Mesenchymal stem cell (in vitro differentiated cells and primary cell): ENCODE measurements around the gene PRSS27.

ENCODE experiments used
- DNase-seq: peaks from one replicate; pipeline ENCODE4 v3.0.0-alpha.2; 2013
- H2AFZ ChIP-seq: one replicate; pipeline ENCODE4 v1.6.1; 2013; ENCODE audit warnings: low read depth, mild to moderate bottlenecking, control low read depth, inconsistent platforms, low read length, moderate library complexity
- H2AK5ac ChIP-seq: 2 replicates; pipeline ENCODE4 v1.6.1; 2013; ENCODE audit warnings: low read length, moderate library complexity, mild to moderate bottlenecking, inconsistent platforms; ENCODE audit not compliant: severe bottlenecking
- H2BK120ac ChIP-seq: one replicate; pipeline ENCODE4 v1.6.1; 2013; ENCODE audit warnings: low read depth, mild to moderate bottlenecking, inconsistent platforms, low read length, moderate library complexity
- H2BK12ac ChIP-seq, 2 experiments: one replicate each; pipeline ENCODE4 v1.6.1; 2013; ENCODE audit warnings: inconsistent platforms in 2 of 2, low read length in 2 of 2, mild to moderate bottlenecking in 2 of 2, moderate library complexity in 2 of 2, control low read depth in 1 of 2
- H2BK15ac ChIP-seq: one replicate; pipeline ENCODE4 v1.6.1; 2013; ENCODE audit warnings: mild to moderate bottlenecking, low read depth, inconsistent platforms; ENCODE audit not compliant: poor library complexity, severe bottlenecking
- H2BK5ac ChIP-seq: 2 replicates; pipeline ENCODE4 v1.6.1; 2013; ENCODE audit warnings: low read depth, mild to moderate bottlenecking, low read length, control low read depth, inconsistent platforms; ENCODE audit not compliant: poor library complexity, severe bottlenecking
- H3K14ac ChIP-seq, 2 experiments: one replicate each; pipeline ENCODE4 v1.6.1; 2013; ENCODE audit warnings: inconsistent platforms in 2 of 2, low read length in 2 of 2, control low read depth in 1 of 2, mild to moderate bottlenecking in 1 of 2, moderate library complexity in 1 of 2
- H3K18ac ChIP-seq, 2 experiments: one replicate each; pipeline ENCODE4 v1.6.1; 2013; ENCODE audit warnings: inconsistent platforms in 2 of 2, low read length in 2 of 2, control low read depth in 1 of 2, low read depth in 1 of 2, mild to moderate bottlenecking in 1 of 2
- H3K23ac ChIP-seq, 2 experiments: one replicate each; pipeline ENCODE4 v1.6.1; 2013; ENCODE audit warnings: inconsistent platforms in 2 of 2, low read length in 2 of 2, mild to moderate bottlenecking in 2 of 2, moderate library complexity in 2 of 2, control low read depth in 1 of 2
- H3K27ac ChIP-seq: 2 replicates; pipeline ENCODE4 v1.5.1; 2013; ENCODE audit warnings: mild to moderate bottlenecking, moderate library complexity, low read length, control low read depth, inconsistent platforms; ENCODE audit not compliant: poor library complexity, severe bottlenecking
- H3K27me3 ChIP-seq, 2 experiments: 2 replicates each; pipeline versions ENCODE4 v1.6.1 to v1.7.0; 2013; ENCODE audit warnings: low read length in 2 of 2, mild to moderate bottlenecking in 2 of 2, moderate library complexity in 2 of 2, control low read depth in 1 of 2, inconsistent platforms in 1 of 2; ENCODE audit not compliant: control insufficient read depth in 1 of 2, insufficient read depth in 1 of 2
- H3K36me3 ChIP-seq, 2 experiments: 2 replicates each; pipeline versions ENCODE4 v1.6.1 to v1.7.0; 2013; ENCODE audit warnings: low read length in 2 of 2, control low read depth in 1 of 2, inconsistent platforms in 1 of 2, low read depth in 1 of 2, mild to moderate bottlenecking in 1 of 2; ENCODE audit not compliant: insufficient read depth in 2 of 2, control insufficient read depth in 1 of 2
- H3K4ac ChIP-seq, 2 experiments: one replicate each; pipeline ENCODE4 v1.6.1; 2013; ENCODE audit warnings: inconsistent platforms in 2 of 2, low read length in 2 of 2, mild to moderate bottlenecking in 2 of 2, moderate library complexity in 2 of 2, control low read depth in 1 of 2, low read depth in 1 of 2
- H3K4me1 ChIP-seq: 2 replicates; pipeline ENCODE4 v1.6.1; 2013; ENCODE audit warnings: low read depth, low read length, control low read depth; ENCODE audit not compliant: control insufficient read depth, insufficient read depth
- H3K4me2 ChIP-seq: 2 replicates; pipeline ENCODE4 v1.6.1; 2013; ENCODE audit warnings: low read length, mild to moderate bottlenecking, inconsistent platforms; ENCODE audit not compliant: poor library complexity, severe bottlenecking
- H3K4me3 ChIP-seq, 2 experiments: 2 replicates each; pipeline versions ENCODE4 v1.5.1 to v1.7.0; 2013; ENCODE audit warnings: low read length in 2 of 2, mild to moderate bottlenecking in 2 of 2, control low read depth in 1 of 2, low read depth in 1 of 2; ENCODE audit not compliant: insufficient read depth in 1 of 2
- H3K79me1 ChIP-seq: replicated peaks from 2 replicates; pipeline ENCODE4 v1.6.1; 2013; ENCODE audit warnings: mild to moderate bottlenecking, control low read depth, low read length, inconsistent platforms; ENCODE audit not compliant: poor library complexity, severe bottlenecking
- H3K9ac ChIP-seq: 2 replicates; pipeline ENCODE4 v1.7.0; 2013; ENCODE audit warnings: mild to moderate bottlenecking, low read length, moderate library complexity
- H3K9me3 ChIP-seq: 2 replicates; pipeline ENCODE4 v1.7.0; 2013; ENCODE audit warnings: mild to moderate bottlenecking, low read length; ENCODE audit not compliant: control insufficient read depth
- H4K8ac ChIP-seq: one replicate; pipeline ENCODE4 v1.6.1; 2013; ENCODE audit warnings: inconsistent platforms, mild to moderate bottlenecking, low read length, moderate library complexity
- H4K91ac ChIP-seq: one replicate; pipeline ENCODE4 v1.6.1; 2013; ENCODE audit warnings: mild to moderate bottlenecking, low read length, inconsistent platforms
- WGBS: methylation state at CpG from one replicate; pipeline ENCODE4 v1.1.7; 2013; ENCODE audit warnings: mixed read lengths; 5-methylcytosine and 5-hydroxymethylcytosine counted together

Gene PRSS27

DNA sequence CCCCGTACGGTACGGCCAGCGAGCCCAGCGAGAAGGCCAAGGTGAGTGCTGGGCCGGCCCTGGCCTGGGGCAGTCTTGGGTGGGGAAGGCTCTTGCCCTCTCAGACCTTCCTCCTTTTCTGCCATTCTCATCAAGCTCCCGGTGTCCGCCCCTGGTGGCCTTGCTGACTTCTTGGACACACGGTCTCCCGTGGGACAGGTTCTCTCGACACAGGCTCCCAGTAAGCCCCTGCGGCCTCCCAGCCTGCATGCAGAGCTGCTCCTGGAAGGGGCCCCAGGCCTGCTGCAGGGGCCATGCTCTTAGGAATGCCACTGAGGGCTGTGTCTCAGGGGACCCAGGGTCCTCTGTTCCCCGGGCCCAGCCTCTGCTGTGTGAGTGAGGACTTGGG lies 17.6 kb downstream of the PRSS27 start:
- Histone ChIP-seq H2AK5ac (no peak overlapping the region), H2BK12ac (no peak overlapping the region), H3K4me1 (peaks cover 4% of the 10 kb centered on the region), H3K14ac (no peak overlapping the region), H3K4me2 (no peak overlapping the region), H2BK15ac (no peak overlapping the region), H3K27ac (no peak overlapping the region), H3K27me3 (no peaks in the 10 kb centered on the region), H3K36me3 (peaks cover 79 to 98% of the 10 kb centered on the region in 2 experiments), H4K8ac (no peak overlapping the region), H2BK5ac (no peak overlapping the region), H3K18ac (no peak overlapping the region), H3K9ac (no peak overlapping the region), H2AFZ (no peak overlapping the region), H3K79me1 (peaks cover 65% of the 10 kb centered on the region), H4K91ac (no peak overlapping the region), H2BK120ac (no peak overlapping the region), H3K4ac (no peak overlapping the region), H3K4me3 (no peak overlapping the region), H3K23ac (no peak overlapping the region), H3K9me3 (no peaks in the 10 kb centered on the region)
- no peak for DNase-seq
- 97% methylated on average over 13 of the region's 13 CpGs for WGBS

DNA sequence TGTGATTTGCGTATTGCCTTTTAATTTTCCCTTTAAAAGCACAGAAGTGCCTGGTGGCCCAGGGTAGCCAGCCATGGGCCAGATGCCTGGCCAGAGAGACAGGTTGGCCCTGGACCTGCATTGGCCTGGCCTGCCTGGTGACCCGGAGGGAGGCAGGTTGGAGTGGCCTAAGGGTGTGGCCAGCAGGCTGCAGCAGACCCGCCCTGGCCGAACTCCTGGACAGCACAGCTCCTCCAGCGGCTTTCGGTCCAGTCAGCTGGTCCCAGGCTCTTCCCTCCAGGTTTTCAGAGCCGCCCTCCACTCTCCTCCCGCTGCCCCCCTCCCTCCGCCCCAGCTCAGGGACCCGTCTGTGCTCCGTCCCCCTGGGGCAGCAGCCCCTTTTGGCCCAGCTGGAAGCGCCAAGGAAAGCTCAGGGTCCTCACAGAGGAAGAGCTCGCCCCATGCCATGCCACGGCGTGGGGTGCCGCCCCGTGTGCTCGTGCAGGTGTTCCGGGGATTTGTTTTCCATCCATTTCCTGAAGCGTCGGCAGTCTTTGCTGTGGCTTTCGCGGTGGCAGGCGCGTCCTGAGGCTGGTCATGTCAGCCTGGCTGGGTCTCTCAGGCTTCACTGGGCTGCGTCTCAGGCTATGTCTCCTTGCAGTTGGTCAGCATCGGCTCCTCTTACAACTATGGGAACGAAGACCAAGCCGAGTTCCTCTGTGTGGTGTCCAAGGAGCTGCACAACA lies 18.1 kb downstream of the PRSS27 start:
- no peak overlapping the region for H3K4me2 ChIP-seq
- no peak overlapping the region for H3K4ac ChIP-seq
- peaks cover 80 to 98% of the 10 kb centered on the region in 2 experiments for H3K36me3 ChIP-seq
- H3K27me3 ChIP-seq: no peaks in the 10 kb centered on the region
- DNase-seq: no peak
- no peak overlapping the region for H3K14ac ChIP-seq
- H3K18ac ChIP-seq: no peak overlapping the region
- H3K9ac ChIP-seq: no peak overlapping the region
- no peak overlapping the region for H2AK5ac ChIP-seq
- no peak overlapping the region for H2BK15ac ChIP-seq
- no peak overlapping the region for H2BK12ac ChIP-seq
- H3K9me3 ChIP-seq: no peaks in the 10 kb centered on the region
- H3K23ac ChIP-seq: no peak overlapping the region
- WGBS: 98% methylated on average over 29 of the region's 29 CpGs
- no peak overlapping the region for H4K8ac ChIP-seq
- no peak overlapping the region for H2AFZ ChIP-seq
- H3K27ac ChIP-seq: no peak overlapping the region
- H4K91ac ChIP-seq: no peak overlapping the region
- no peak overlapping the region for H2BK120ac ChIP-seq
- peaks cover 67% of the 10 kb centered on the region for H3K79me1 ChIP-seq
- H3K4me3 ChIP-seq: no peak overlapping the region
- no peak overlapping the region for H2BK5ac ChIP-seq
- H3K4me1 ChIP-seq: peaks cover 4% of the 10 kb centered on the region

DNA sequence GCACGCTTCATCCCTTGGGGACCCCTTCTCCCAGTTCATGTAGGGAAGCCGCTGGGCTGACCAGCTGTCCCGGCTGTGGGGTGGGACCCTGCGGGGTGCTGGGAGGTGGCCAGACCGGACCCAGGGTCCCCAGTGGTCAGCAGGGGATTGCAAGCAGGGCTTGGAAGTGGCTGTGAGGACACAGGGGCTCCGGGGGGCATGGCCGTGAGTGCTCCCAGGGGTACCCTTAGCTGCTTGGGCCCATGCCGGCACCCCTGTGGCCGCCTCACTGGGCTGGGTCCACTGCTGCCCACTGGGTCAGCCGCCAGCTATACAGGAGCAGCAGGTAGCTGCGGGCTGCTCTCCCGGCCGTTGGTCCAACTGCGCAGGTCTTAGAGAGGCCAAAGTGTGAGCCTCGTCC lies 18.8 kb downstream of the PRSS27 start:
- no peak overlapping the region for H3K18ac ChIP-seq
- peaks cover 68% of the 10 kb centered on the region for H3K79me1 ChIP-seq
- DNase-seq: no peak
- H2BK120ac ChIP-seq: no peak overlapping the region
- no peak overlapping the region for H4K8ac ChIP-seq
- H3K27me3 ChIP-seq: no peaks in the 10 kb centered on the region
- H3K4me3 ChIP-seq: no peak overlapping the region
- no peak overlapping the region for H2BK12ac ChIP-seq
- H2BK15ac ChIP-seq: no peak overlapping the region
- H2AFZ ChIP-seq: no peak overlapping the region
- H3K23ac ChIP-seq: no peak overlapping the region
- 96% methylated on average over 15 of the region's 15 CpGs for WGBS
- no peaks in the 10 kb centered on the region for H3K9me3 ChIP-seq
- no peak overlapping the region for H4K91ac ChIP-seq
- H3K4me2 ChIP-seq: no peak overlapping the region
- peaks cover 83 to 96% of the 10 kb centered on the region in 2 experiments for H3K36me3 ChIP-seq
- no peak overlapping the region for H3K27ac ChIP-seq
- peaks cover 4% of the 10 kb centered on the region for H3K4me1 ChIP-seq
- no peak overlapping the region for H3K14ac ChIP-seq
- no peak overlapping the region for H3K9ac ChIP-seq
- no peak overlapping the region for H2BK5ac ChIP-seq
- H3K4ac ChIP-seq: no peak overlapping the region
- no peak overlapping the region for H2AK5ac ChIP-seq

DNA sequence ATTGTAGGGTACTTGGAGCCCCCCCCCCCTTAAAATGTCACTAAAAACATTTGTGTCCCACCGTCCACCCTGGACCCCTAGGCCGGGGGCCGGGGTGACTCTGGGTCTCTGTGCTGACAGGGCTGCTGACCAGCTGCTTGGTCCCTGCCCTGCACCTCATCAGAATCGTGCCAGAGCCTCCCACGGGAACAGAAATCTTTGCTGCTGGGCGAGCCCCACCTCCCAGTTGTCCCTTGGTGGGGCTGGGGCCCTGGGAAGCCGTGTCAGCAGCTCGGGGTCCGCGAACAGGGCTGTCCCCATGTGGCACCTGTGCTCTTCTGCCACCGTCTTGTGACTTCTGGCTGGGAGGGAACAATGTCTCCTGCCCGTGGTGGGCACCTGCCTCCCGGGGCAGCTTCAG lies 19.2 kb downstream of the PRSS27 start:
- Histone ChIP-seq H2BK120ac (no peak overlapping the region), H3K4ac (no peak overlapping the region), H4K91ac (no peak overlapping the region), H3K9ac (no peak overlapping the region), H3K4me3 (no peak overlapping the region), H3K79me1 (peaks cover 67% of the 10 kb centered on the region), H2BK5ac (no peak overlapping the region), H4K8ac (no peak overlapping the region), H2AK5ac (no peak overlapping the region), H3K36me3 (peaks cover 78 to 91% of the 10 kb centered on the region in 2 experiments), H2BK15ac (no peak overlapping the region), H3K27me3 (no peaks in the 10 kb centered on the region), H3K14ac (no peak overlapping the region), H2BK12ac (no peak overlapping the region), H3K4me2 (no peak overlapping the region), H2AFZ (no peak overlapping the region), H3K4me1 (peaks cover 4% of the 10 kb centered on the region), H3K27ac (no peak overlapping the region), H3K9me3 (no peaks in the 10 kb centered on the region), H3K23ac (no peak overlapping the region), H3K18ac (no peak overlapping the region)
- WGBS: 85% methylated on average over 13 of the region's 13 CpGs
- DNase-seq: no peak
